ENCODE measurements around the gene PTPRM.

- TF ChIP-seq CTCF (IDR thresholded peaks at IDR 0.05), result no peak
- TF ChIP-seq POLR2A (IDR thresholded peaks at IDR 0.05), result no peak
These were observed 8.3 kb upstream of the PTPRM start for GRCh38 chr18:7558769-7559168.
